ENCODE results near the gene KTN1.

DNA sequence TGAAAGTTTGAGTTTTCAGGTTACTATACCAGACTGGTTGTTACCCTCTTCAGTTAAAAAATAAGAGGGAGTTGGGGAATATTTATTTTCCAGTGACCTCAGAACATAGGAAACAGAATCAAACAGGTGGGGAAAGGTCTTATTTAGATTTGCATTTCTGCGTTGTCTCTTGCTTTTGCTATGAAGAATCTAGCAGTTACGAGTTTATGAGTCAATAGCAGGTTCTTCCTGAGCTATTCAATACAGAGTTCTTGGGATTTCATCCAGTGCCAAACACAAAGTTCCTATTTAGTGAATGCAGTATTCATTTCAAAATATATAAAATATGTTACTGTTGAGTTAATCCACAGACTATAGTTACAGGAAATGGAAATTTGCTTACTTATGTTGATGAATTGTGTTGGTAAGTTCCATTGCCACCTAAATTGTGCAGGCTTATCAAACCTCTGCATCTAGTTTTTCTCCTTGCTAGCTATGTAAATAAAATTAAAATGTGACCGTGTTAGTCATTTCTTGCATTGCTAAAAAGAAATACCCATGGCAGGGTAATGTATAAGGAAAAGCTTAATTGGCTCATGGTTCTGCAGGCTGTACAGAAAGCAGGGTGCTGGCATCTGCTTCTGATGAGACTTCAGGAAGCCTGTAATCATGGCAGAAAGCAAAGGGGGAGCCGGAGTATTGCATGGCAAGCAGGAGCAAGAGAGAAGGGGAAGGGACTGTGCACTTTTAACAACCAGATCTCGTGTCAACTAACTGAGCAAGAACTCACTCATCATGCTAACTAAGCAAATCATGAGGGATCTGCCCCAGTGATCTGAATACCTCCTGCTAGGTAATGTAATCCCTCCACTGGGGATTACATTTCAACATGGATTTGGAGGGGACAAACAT is 110.2 kb downstream of the KTN1 start:
- TF ChIP-seq POLR2A (IDR thresholded peaks at IDR 0.05; ENCODE audit: low read length) = no peak
- TF ChIP-seq GATA1 (IDR thresholded peaks at IDR 0.05; ENCODE audit: low read depth, low read length) = no peak
